ENCODE measurements around the gene CELSR1. TPM values are rescaled to one million over a fixed set of nuclear protein-coding genes. Genes with fewer than 3 reads are reported as not detected.

Gene CELSR1
- total and polyA plus RNA-seq, 2 of the 13 experiments (the other 11 are each of a cell fraction or from before 2014, with no cell fraction given), result 0.78 to 1.8 TPM

DNA sequence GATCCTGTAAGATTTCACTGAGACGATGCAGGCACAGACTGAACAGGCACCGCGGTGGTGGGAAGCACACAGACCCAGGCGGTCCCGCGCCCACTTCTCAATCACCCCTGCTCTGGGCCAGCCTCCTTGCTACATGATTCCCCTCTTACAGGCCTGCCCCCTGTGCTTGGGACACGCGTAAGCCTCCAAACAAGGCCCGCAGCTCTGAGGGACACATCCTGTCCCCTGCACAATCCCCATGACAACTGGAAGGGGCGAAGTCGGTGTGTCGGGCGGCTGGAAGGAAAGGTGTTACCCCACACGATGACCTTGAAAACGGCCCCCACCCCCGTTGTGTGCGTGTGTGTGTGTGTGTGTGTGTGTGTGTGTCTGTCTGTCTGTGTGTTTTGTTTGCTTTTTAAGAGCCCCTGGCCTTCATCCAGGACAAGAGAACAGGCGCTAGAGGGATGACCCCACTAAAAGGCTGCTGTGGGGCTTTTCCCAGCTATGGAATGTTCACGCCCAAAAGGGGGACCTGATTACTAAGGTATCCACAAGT, 13.1 kb downstream of the CELSR1 start:
- ATAC-seq (no peak), DNase-seq (ENCODE audit: low spot score) (no peak), FAIRE-seq (no peak)
- no peak for TF ChIP-seq GZF1 (CRISPR knock-in tag; IDR thresholded peaks at IDR 0.05)
- TF ChIP-seq, protein P1, sequence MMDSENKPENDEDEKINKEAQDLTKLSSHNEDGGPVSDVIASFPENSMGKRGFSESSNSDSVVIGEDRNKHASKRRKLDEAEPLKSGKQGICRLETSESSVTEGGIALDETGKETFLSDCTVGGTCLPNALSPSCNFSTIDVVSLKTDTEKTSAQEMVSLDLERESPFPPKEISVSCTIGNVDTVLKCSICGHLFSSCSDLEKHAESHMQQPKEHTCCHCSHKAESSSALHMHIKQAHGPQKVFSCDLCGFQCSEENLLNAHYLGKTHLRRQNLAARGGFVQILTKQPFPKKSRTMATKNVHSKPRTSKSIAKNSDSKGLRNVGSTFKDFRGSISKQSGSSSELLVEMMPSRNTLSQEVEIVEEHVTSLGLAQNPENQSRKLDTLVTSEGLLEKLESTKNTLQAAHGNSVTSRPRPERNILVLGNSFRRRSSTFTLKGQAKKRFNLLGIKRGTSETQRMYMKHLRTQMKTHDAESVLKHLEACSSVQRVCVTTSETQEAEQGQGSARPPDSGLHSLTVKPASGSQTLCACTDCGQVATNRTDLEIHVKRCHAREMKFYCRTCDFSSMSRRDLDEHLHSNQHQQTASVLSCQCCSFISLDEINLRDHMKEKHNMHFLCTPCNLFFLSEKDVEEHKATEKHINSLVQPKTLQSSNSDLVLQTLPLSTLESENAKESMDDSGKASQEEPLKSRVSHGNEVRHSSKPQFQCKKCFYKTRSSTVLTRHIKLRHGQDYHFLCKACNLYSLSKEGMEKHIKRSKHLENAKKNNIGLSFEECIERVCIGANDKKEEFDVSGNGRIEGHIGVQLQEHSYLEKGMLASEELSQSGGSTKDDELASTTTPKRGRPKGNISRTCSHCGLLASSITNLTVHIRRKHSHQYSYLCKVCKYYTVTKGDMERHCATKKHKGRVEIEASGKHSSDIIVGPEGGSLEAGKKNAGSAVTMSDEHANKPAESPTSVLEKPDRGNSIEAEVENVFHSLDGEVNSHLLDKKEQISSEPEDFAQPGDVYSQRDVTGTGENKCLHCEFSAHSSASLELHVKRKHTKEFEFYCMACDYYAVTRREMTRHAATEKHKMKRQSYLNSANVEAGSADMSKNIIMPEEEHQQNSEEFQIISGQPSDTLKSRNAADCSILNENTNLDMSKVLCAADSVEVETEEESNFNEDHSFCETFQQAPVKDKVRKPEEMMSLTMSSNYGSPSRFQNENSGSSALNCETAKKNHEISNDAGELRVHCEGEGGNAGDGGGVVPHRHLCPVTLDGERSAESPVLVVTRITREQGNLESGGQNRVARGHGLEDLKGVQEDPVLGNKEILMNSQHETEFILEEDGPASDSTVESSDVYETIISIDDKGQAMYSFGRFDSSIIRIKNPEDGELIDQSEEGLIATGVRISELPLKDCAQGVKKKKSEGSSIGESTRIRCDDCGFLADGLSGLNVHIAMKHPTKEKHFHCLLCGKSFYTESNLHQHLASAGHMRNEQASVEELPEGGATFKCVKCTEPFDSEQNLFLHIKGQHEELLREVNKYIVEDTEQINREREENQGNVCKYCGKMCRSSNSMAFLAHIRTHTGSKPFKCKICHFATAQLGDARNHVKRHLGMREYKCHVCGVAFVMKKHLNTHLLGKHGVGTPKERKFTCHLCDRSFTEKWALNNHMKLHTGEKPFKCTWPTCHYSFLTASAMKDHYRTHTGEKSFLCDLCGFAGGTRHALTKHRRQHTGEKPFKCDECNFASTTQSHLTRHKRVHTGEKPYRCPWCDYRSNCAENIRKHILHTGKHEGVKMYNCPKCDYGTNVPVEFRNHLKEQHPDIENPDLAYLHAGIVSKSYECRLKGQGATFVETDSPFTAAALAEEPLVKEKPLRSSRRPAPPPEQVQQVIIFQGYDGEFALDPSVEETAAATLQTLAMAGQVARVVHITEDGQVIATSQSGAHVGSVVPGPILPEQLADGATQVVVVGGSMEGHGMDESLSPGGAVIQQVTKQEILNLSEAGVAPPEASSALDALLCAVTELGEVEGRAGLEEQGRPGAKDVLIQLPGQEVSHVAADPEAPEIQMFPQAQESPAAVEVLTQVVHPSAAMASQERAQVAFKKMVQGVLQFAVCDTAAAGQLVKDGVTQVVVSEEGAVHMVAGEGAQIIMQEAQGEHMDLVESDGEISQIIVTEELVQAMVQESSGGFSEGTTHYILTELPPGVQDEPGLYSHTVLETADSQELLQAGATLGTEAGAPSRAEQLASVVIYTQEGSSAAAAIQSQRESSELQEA (CRISPR knock-in tag; IDR thresholded peaks at IDR 0.05; ENCODE audit: not compliant biosample characterization), result no peak
- TF ChIP-seq, protein P2, sequence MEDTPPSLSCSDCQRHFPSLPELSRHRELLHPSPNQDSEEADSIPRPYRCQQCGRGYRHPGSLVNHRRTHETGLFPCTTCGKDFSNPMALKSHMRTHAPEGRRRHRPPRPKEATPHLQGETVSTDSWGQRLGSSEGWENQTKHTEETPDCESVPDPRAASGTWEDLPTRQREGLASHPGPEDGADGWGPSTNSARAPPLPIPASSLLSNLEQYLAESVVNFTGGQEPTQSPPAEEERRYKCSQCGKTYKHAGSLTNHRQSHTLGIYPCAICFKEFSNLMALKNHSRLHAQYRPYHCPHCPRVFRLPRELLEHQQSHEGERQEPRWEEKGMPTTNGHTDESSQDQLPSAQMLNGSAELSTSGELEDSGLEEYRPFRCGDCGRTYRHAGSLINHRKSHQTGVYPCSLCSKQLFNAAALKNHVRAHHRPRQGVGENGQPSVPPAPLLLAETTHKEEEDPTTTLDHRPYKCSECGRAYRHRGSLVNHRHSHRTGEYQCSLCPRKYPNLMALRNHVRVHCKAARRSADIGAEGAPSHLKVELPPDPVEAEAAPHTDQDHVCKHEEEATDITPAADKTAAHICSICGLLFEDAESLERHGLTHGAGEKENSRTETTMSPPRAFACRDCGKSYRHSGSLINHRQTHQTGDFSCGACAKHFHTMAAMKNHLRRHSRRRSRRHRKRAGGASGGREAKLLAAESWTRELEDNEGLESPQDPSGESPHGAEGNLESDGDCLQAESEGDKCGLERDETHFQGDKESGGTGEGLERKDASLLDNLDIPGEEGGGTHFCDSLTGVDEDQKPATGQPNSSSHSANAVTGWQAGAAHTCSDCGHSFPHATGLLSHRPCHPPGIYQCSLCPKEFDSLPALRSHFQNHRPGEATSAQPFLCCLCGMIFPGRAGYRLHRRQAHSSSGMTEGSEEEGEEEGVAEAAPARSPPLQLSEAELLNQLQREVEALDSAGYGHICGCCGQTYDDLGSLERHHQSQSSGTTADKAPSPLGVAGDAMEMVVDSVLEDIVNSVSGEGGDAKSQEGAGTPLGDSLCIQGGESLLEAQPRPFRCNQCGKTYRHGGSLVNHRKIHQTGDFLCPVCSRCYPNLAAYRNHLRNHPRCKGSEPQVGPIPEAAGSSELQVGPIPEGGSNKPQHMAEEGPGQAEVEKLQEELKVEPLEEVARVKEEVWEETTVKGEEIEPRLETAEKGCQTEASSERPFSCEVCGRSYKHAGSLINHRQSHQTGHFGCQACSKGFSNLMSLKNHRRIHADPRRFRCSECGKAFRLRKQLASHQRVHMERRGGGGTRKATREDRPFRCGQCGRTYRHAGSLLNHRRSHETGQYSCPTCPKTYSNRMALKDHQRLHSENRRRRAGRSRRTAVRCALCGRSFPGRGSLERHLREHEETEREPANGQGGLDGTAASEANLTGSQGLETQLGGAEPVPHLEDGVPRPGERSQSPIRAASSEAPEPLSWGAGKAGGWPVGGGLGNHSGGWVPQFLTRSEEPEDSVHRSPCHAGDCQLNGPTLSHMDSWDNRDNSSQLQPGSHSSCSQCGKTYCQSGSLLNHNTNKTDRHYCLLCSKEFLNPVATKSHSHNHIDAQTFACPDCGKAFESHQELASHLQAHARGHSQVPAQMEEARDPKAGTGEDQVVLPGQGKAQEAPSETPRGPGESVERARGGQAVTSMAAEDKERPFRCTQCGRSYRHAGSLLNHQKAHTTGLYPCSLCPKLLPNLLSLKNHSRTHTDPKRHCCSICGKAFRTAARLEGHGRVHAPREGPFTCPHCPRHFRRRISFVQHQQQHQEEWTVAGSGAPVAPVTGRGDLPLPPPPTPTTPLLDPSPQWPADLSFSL (CRISPR knock-in tag; IDR thresholded peaks at IDR 0.05), result peak; percentile 63; the same call in 1 of the 2 replicates
- Histone ChIP-seq H2AFZ (ENCODE audit: low read length) (no peak overlapping the region), H3K4me3 (replicated peaks in 1 of 3; ENCODE audit: insufficient read depth in 1 of 3, low read depth in 2 of 3, low read length in 3 of 3) (no peak overlapping the region), H3K4me2 (ENCODE audit: low read depth, low read length) (no peak overlapping the region), H3K36me3 (replicated peaks in 1 of 2; ENCODE audit: control insufficient read depth in 1 of 2, insufficient read depth in 2 of 2, low read length in 2 of 2) (no peaks in the 10 kb centered on the region), H4K20me1 (ENCODE audit: insufficient read depth, low read length) (no peaks in the 10 kb centered on the region), H3K4me1 (ENCODE audit: insufficient read depth, low read length) (peaks cover 32% of the 10 kb centered on the region), H3K9ac (ENCODE audit: insufficient read depth, low read depth, low read length) (no peak overlapping the region), H3K27me3 (ENCODE audit: control insufficient read depth in 1 of 2, insufficient read depth in 2 of 2, low read length in 2 of 2) (peaks cover 3 to 39% of the 10 kb centered on the region in 2 experiments; a peak in 4 of 5 replicates), H3K9me3 (ENCODE audit: low read length) (no peaks in the 10 kb centered on the region), H3K27ac (ENCODE audit: extremely low read length, insufficient read depth, low read length) (no peak overlapping the region), H3K79me2 (ENCODE audit: insufficient read depth, low read length) (no peaks in the 10 kb centered on the region)
- 41% methylated on average over 15 of the region's 19 CpGs for WGBS (ENCODE audit: low lambda C conversion rate)
- intact Hi-C loops (cut with micrococcal nuclease; ENCODE audit: unreplicated experiment) (no loop called here), in situ Hi-C loops (cut with HindIII; ENCODE audit: extremely low pct_ligation_motif_present, low pct_unique_long_range_greater_than_20kb) (no loop called here)
- no TSS peak for BruUV-seq (replicated peaks)
- ChIA-PET POLR2A (interaction anchor here (0.7 kb wide), 1 partner anchor 39 kb away, joined by 4 read pairs; no protein-coding TSS in a partner anchor), CTCF (ENCODE audit: low intra/inter-chr PET ratio, low total read pairs) (no interaction called here)
